ENCODE results near the gene RASGRF2.

RASGRF2 gene

DNA sequence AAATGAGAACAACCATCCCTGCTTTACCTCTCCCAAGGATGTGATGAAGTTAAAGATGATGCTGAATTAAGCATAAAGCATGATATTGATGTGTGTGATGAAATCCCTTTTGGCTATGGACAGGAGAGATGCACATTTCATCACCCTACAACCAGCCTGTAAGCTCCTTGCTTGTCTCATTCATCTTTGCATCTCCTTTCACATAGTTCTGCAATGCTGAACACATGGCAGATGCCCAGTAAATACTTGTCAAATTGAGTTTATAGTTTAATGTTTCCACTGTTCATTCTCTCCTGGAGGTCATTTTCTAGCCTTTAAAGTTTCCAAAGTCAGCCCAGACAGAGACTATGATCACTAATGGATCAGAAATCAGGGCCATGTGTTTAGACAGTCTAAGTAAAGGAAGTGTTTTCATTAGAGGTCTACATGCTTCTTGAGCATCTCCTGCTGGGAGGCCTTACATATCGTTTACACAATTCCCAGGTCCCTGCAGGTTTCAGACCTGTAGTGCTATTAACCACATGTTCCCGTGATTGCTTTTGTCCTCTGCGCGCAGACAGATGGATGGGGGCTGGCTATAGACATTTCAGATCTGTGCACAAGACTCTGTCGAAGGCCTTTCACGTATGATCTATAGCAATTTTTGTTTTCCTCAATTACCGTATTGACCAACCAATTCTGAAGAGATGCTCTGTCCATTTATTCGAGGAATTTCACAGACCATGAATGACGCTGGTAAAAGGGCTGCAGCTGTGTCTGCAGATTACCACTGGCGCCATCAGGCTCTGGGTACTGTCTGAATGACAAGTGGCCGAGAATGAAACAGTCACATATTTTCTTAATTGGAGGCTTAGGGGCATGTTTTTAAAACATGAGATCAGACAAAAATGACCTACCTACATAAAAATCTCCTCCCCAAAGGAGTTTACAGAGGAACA, 223.9 kb downstream of the RASGRF2 start:
- no peaks in the 10 kb centered on the region for H3K36me3 ChIP-seq (ENCODE audit: control insufficient read depth, insufficient read depth, low read length)
- no peak overlapping the region for H3K4me3 ChIP-seq (ENCODE audit: low read length)

DNA sequence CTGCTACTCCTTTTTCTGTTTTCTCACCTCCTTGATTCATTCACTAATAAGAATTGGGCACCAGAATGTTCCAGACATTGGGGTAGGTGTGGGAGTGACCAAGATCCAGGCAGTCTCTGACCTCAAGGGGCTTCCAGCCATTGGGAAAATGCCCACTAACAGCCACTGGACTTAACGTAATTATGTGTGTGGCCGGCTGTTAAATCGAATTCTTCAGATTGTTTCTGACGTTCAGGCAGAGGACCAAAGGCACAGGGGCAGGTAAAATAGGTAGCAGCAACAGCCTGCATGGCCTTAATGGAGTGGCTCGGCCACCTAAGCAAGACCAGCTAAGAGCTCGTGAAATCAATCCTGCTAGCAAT, 224.6 kb downstream of the RASGRF2 start:
- no peaks in the 10 kb centered on the region for H3K27me3 ChIP-seq (ENCODE audit: control insufficient read depth, insufficient read depth, low read length)
- H3K36me3 ChIP-seq (ENCODE audit: control insufficient read depth, insufficient read depth, low read length) = no peaks in the 10 kb centered on the region
- no peak overlapping the region for H3K4me3 ChIP-seq (ENCODE audit: low read length)
- no peaks in the 10 kb centered on the region for H3K4me1 ChIP-seq (ENCODE audit: control insufficient read depth, insufficient read depth, low read length)
- H3K27ac ChIP-seq (ENCODE audit: low read depth, low read length) = no peak overlapping the region
- no peak overlapping the region for H3K9ac ChIP-seq (ENCODE audit: low read length)

More for the DNA sequence above, 223.9 kb downstream of the RASGRF2 start:
- H3K4me1 ChIP-seq (ENCODE audit: control insufficient read depth, insufficient read depth, low read length) = no peaks in the 10 kb centered on the region
- no peak overlapping the region for H3K9ac ChIP-seq (ENCODE audit: low read length)
- H3K27ac ChIP-seq (ENCODE audit: low read depth, low read length) = no peak overlapping the region
- H3K27me3 ChIP-seq (ENCODE audit: control insufficient read depth, insufficient read depth, low read length) = no peaks in the 10 kb centered on the region

DNA sequence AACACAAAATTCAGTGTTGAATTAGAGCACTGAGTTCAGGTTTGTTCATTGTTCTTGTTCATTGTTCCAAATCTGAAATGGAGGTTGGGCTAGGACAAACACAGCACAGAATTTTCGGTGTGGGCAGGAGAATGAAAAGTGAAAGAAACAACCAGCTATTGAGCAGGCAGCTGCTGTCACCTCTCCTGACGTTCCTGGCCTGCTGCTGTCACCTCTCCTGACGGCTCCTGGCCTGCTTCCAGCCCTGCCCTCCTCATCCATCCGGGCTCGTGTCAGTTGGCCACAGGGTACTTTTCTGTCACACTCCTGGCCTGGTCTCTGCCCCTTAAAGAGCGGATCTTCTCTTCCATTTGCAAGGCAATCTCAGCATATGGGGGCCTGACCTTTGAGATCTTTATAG, 227.7 kb downstream of the RASGRF2 start:
- H3K27ac ChIP-seq (ENCODE audit: low read depth, low read length) = no peak overlapping the region
- no peaks in the 10 kb centered on the region for H3K36me3 ChIP-seq (ENCODE audit: control insufficient read depth, insufficient read depth, low read length)
- no peak overlapping the region for H3K4me3 ChIP-seq (ENCODE audit: low read length)
- no peaks in the 10 kb centered on the region for H3K27me3 ChIP-seq (ENCODE audit: control insufficient read depth, insufficient read depth, low read length)
- no peak overlapping the region for H3K9ac ChIP-seq (ENCODE audit: low read length)
- no peaks in the 10 kb centered on the region for H3K4me1 ChIP-seq (ENCODE audit: control insufficient read depth, insufficient read depth, low read length)

DNA sequence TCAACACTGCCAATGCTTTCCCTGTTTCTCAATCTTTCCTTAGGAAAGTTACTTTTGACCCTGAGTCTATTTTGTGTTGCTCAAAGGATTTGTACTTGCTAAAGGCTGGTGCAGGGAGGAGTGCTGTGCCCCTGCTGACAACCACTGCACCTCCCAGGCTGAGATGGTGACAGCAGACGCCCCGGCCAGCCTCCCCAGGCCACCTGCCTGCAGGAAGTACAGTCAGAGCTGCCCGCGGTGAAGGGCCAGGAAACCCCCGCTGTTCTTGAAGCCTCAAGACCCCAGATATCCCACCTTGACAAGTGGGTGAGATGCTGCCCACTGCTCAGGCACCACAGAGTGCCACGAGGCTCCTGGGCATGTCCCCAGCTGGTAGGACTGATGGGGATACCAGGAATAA, 228.8 kb downstream of the RASGRF2 start:
- Histone ChIP-seq H3K4me1 (ENCODE audit: control insufficient read depth, insufficient read depth, low read length) (no peaks in the 10 kb centered on the region), H3K27ac (ENCODE audit: low read depth, low read length) (no peak overlapping the region), H3K9ac (ENCODE audit: low read length) (no peak overlapping the region)

DNA sequence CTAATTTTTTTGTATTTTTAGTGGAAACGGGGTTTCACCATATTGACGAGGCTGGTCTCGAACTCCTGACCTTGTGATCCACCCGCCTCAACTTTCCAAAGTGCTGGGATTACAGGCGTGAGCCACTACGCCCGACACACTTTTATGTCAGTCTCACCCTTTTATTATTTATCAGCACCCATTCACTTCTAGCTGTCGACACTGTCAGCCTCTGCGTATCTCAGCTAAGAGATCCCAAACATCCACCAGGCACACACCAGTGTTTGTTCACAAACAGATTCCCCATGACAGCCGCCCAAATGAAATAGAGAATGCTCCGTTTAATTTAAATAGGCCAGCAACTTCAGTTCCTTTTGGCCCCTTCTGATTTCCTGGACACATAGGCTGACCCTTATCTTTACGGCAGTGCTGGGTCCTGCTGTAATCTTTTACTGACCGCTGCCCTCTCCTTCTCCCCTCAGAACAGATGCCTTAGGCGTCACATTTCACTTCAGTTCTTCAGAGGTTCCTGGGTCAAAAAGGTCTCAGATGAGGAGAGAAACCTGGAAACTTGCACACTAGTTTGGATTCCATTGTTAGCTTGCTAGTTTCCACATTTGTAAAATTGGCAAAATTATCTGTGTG, 229.8 kb downstream of the RASGRF2 start:
- H3K36me3 ChIP-seq (ENCODE audit: control insufficient read depth, insufficient read depth, low read length) = no peaks in the 10 kb centered on the region
- no peak overlapping the region for H3K4me3 ChIP-seq (ENCODE audit: low read length)
- H3K9ac ChIP-seq (ENCODE audit: low read length) = no peak overlapping the region
- no peaks in the 10 kb centered on the region for H3K27me3 ChIP-seq (ENCODE audit: control insufficient read depth, insufficient read depth, low read length)
- H3K4me1 ChIP-seq (ENCODE audit: control insufficient read depth, insufficient read depth, low read length) = no peaks in the 10 kb centered on the region
- H3K27ac ChIP-seq (ENCODE audit: low read depth, low read length) = no peak overlapping the region

More for the DNA sequence above, 228.8 kb downstream of the RASGRF2 start:
- Histone ChIP-seq H3K27me3 (ENCODE audit: control insufficient read depth, insufficient read depth, low read length) (no peaks in the 10 kb centered on the region), H3K4me3 (ENCODE audit: low read length) (no peak overlapping the region), H3K36me3 (ENCODE audit: control insufficient read depth, insufficient read depth, low read length) (no peaks in the 10 kb centered on the region)

DNA sequence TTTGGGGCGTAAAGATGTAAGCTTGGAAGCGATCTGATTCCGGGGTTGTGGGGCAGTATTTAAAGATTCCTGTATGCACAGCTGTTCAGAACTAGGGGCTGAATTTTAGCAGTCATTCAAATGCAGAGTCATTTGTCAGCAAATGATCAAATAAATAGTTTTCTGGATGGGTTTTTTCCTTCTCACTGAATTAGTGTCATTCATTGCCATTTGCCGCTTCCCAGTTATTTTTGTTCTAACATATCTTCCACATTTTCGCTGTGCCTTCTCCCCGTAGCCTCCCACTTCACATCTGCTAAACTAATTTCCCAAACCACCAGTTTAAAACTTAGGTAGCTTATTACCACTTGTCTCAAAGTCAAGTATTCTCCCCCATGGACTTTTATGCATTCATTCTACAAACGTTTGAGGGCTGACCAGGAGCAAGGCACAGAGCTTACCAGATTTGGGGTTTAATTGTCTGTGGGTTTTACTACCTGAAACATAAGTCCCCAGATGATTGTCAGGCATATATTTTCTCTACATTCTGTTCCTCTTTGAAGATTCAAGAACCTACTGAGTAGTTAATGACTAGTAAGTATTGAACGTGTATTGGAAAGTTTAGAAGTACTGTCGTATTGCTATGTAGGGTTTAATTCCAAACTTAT, 231.7 kb downstream of the RASGRF2 start:
- H3K27ac ChIP-seq (ENCODE audit: low read depth, low read length) = no peak overlapping the region
- H3K4me3 ChIP-seq (ENCODE audit: low read length) = no peak overlapping the region
- no peaks in the 10 kb centered on the region for H3K4me1 ChIP-seq (ENCODE audit: control insufficient read depth, insufficient read depth, low read length)
- no peaks in the 10 kb centered on the region for H3K36me3 ChIP-seq (ENCODE audit: control insufficient read depth, insufficient read depth, low read length)
- H3K27me3 ChIP-seq (ENCODE audit: control insufficient read depth, insufficient read depth, low read length) = no peaks in the 10 kb centered on the region
- no peak overlapping the region for H3K9ac ChIP-seq (ENCODE audit: low read length)

DNA sequence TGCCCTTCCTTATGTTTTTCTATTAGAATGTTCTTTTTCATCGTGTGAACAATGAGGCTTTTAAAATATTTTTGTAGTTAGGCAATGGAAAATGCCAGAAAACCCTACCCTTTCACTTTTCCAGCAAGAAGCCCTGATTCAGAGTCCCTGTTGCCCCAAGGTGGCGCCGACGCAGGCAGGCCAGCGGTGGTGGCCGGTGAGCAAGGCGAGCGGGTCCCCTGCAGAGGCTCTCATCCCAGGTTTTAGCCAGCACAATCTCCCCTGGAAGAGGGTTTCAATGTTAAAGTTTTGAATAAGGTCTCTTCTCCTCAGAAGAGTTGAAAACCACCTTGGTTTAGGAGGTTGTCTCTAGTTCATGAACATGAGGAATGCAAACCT, 232.2 kb downstream of the RASGRF2 start:
- H3K4me3 ChIP-seq (ENCODE audit: low read length) = no peak overlapping the region
- no peaks in the 10 kb centered on the region for H3K27me3 ChIP-seq (ENCODE audit: control insufficient read depth, insufficient read depth, low read length)
- H3K4me1 ChIP-seq (ENCODE audit: control insufficient read depth, insufficient read depth, low read length) = no peaks in the 10 kb centered on the region
- no peak overlapping the region for H3K9ac ChIP-seq (ENCODE audit: low read length)
- H3K27ac ChIP-seq (ENCODE audit: low read depth, low read length) = no peak overlapping the region
- H3K36me3 ChIP-seq (ENCODE audit: control insufficient read depth, insufficient read depth, low read length) = no peaks in the 10 kb centered on the region

DNA sequence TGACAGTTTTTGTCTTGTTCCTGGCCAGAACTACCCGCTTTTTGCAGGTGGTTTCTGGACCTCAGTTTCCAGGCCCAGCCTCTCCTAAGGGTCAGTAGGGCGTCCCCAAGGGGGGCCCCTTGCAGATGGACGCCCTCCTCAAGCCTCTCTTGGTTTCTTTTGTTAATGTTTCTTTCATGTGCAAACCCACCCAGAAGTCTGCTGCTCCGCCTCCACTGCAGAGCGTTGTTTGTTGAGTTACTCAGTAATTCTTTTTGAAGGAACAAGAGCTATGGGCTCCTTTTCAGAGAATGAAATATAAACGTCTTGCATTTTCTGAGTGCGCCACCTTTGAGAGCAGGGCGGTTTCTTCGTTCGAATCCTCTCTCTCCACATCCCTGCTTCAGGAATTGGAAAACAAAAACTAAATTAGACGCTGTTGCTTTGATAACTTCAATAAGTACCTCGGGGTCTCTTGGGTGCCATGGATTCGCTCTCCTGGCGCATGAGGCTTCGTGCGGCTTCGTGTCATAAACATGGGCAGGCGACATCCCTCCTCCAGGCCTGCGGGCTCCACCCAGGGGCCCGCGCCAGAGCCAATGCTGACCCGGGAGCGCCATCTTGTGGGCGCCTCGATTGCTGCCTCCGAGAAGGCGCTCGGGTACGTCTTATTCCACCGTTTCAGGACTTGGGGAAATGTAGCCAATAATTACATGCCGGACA, 234.6 kb downstream of the RASGRF2 start:
- no peak overlapping the region for H3K9ac ChIP-seq (ENCODE audit: low read length)

DNA sequence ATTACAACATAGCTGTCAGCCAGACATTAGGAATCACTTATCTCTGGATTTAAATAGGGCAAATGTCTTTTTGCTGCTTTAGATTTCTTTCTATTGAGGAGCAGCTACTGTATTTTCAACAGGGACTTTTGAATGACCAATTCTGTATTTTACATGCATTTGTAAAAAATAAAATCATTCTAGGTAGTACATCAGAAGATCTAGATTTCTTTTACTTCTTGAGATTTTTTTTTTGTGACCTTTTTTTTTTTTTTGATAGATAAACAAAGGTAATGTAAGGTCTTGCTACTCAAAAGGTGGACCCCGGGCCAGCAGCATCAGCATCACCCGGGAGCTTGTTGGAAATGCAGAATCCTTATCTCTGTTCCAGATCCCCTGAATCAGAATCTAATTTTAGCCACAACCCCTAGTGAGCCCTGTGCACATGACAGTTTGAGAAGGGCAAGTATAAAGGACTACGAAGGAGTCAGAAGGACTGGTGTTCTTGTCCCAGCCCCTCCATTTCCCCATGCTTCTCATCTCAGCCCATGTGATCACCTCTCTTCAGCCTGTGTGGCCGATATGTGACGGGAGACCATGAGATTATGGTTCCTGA, 235.3 kb downstream of the RASGRF2 start:
- Histone ChIP-seq H3K27ac (ENCODE audit: low read depth, low read length) (no peak overlapping the region), H3K4me3 (ENCODE audit: low read length) (no peak overlapping the region), H3K27me3 (ENCODE audit: control insufficient read depth, insufficient read depth, low read length) (no peaks in the 10 kb centered on the region), H3K4me1 (ENCODE audit: control insufficient read depth, insufficient read depth, low read length) (no peaks in the 10 kb centered on the region), H3K36me3 (ENCODE audit: control insufficient read depth, insufficient read depth, low read length) (no peaks in the 10 kb centered on the region), H3K9ac (ENCODE audit: low read length) (no peak overlapping the region)

More for the DNA sequence above, 234.6 kb downstream of the RASGRF2 start:
- Histone ChIP-seq H3K27ac (ENCODE audit: low read depth, low read length) (no peak overlapping the region), H3K4me1 (ENCODE audit: control insufficient read depth, insufficient read depth, low read length) (no peaks in the 10 kb centered on the region), H3K27me3 (ENCODE audit: control insufficient read depth, insufficient read depth, low read length) (no peaks in the 10 kb centered on the region), H3K4me3 (ENCODE audit: low read length) (peak overlapping the region; percentile 7), H3K36me3 (ENCODE audit: control insufficient read depth, insufficient read depth, low read length) (no peaks in the 10 kb centered on the region)

DNA sequence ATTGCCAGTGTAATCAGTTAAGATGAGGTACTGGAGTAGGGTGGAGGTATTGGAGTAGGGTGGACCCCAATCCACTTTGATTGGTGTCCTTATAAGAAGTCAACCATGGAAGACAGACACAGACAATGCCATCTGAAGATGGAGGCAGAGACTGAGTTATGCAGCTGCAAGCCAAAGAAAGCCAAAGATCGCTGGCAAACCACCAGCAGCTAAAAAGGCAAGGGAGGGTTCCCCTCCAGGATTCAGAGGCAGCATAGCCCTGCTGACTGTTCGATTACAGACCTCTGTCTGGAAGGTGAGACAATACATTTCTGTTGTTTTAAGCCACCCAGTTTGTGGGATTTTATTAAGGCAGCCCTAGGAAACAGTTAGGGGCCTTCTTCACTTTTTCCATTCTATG, 242.5 kb downstream of the RASGRF2 start:
- Histone ChIP-seq H3K27ac (ENCODE audit: low read depth, low read length) (no peak overlapping the region), H3K27me3 (ENCODE audit: control insufficient read depth, insufficient read depth, low read length) (no peaks in the 10 kb centered on the region), H3K9ac (ENCODE audit: low read length) (no peak overlapping the region), H3K36me3 (ENCODE audit: control insufficient read depth, insufficient read depth, low read length) (no peaks in the 10 kb centered on the region), H3K4me1 (ENCODE audit: control insufficient read depth, insufficient read depth, low read length) (no peaks in the 10 kb centered on the region), H3K4me3 (ENCODE audit: low read length) (no peak overlapping the region)

DNA sequence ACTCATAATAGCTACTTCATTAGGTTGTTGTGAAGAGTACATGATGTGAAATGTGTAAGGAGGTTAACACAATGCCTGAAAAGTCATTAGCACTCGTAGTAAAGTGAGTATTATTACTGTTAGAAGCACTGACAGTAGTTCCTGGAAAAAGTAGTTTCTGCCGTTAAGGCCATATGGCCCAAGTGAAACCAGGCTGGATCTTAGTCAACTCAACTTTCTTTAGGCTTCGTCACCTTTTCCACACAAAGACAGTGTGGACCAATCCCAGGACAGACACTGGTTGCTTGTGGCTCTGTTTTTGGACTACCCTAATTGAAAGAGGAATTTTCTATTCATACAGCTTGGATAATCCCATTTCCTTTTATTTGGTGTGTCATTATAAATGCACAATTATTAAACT, 243.6 kb downstream of the RASGRF2 start:
- Histone ChIP-seq H3K4me1 (ENCODE audit: control insufficient read depth, insufficient read depth, low read length) (no peaks in the 10 kb centered on the region), H3K27ac (ENCODE audit: low read depth, low read length) (no peak overlapping the region), H3K27me3 (ENCODE audit: control insufficient read depth, insufficient read depth, low read length) (no peaks in the 10 kb centered on the region), H3K4me3 (ENCODE audit: low read length) (no peak overlapping the region), H3K9ac (ENCODE audit: low read length) (no peak overlapping the region), H3K36me3 (ENCODE audit: control insufficient read depth, insufficient read depth, low read length) (no peaks in the 10 kb centered on the region)

DNA sequence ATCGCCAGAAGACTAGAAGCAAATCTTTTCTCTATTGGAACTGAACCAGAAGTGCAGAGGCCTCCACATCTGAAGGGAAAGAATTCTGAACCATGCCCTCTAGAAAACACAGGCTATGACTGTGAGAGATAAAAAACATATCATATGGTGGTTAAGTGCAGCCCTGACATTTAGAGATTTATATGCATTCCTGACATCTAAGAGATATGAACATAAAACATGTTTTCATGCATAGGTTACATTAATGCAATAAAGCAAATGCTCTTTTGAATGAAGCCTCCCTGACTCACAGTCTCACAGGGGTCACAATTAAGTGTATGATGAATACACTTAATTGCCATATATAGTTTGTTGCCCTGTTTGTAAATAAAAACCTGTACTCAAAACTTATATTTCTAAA, 244.0 kb downstream of the RASGRF2 start:
- H3K4me1 ChIP-seq (ENCODE audit: control insufficient read depth, insufficient read depth, low read length) = no peaks in the 10 kb centered on the region
- H3K27ac ChIP-seq (ENCODE audit: low read depth, low read length) = no peak overlapping the region
- H3K4me3 ChIP-seq (ENCODE audit: low read length) = no peak overlapping the region
- H3K36me3 ChIP-seq (ENCODE audit: control insufficient read depth, insufficient read depth, low read length) = no peaks in the 10 kb centered on the region
- H3K9ac ChIP-seq (ENCODE audit: low read length) = no peak overlapping the region
- H3K27me3 ChIP-seq (ENCODE audit: control insufficient read depth, insufficient read depth, low read length) = no peaks in the 10 kb centered on the region

All from rectal smooth muscle tissue (tissue), 1 donor.